ENCODE data around the gene YBX2.

Gene YBX2

GRCh38 chr17:7279448-7279847, 15.0 kb downstream of the YBX2 start:
- ATAC-seq = no peak
- TF ChIP-seq OSR1 (CRISPR knock-in tag; IDR thresholded peaks at IDR 0.05) = no peak
- no peak for TF ChIP-seq CSDC2 (CRISPR knock-in tag; IDR thresholded peaks at IDR 0.05)

- no peak for ATAC-seq
- TF ChIP-seq POU6F1 (CRISPR knock-in tag; IDR thresholded peaks at IDR 0.05; ENCODE audit: borderline replicate concordance, low read depth) (no peak), ARNTL (CRISPR knock-in tag; IDR thresholded peaks at IDR 0.05; ENCODE audit: borderline replicate concordance, low read depth) (no peak)
Observed at GRCh38 chr17:7266784-7267183, 27.7 kb downstream of the YBX2 start.

- ATAC-seq = no peak
- no peak for TF ChIP-seq CSRNP3 (CRISPR knock-in tag; IDR thresholded peaks at IDR 0.05)
- no peak for TF ChIP-seq ARNTL (CRISPR knock-in tag; IDR thresholded peaks at IDR 0.05; ENCODE audit: borderline replicate concordance, low read depth)
- no peak for TF ChIP-seq POU6F1 (CRISPR knock-in tag; IDR thresholded peaks at IDR 0.05; ENCODE audit: borderline replicate concordance, low read depth)
- TF ChIP-seq BACH2 (CRISPR knock-in tag; IDR thresholded peaks at IDR 0.05; ENCODE audit: borderline replicate concordance) = no peak
Observed at GRCh38 chr17:7263801-7264078, 30.7 kb downstream of the YBX2 start.

GRCh38 chr17:7262935-7263800, 31.3 kb downstream of the YBX2 start:
- no peak; the same call in 2 of the 3 replicates for ATAC-seq
- TF ChIP-seq ARNTL (CRISPR knock-in tag; IDR thresholded peaks at IDR 0.05; ENCODE audit: borderline replicate concordance, low read depth) (no peak), ZNF70 (CRISPR knock-in tag; IDR thresholded peaks at IDR 0.05) (no peak), TOX (CRISPR knock-in tag; IDR thresholded peaks at IDR 0.05; ENCODE audit: borderline replicate concordance) (no peak), POU6F1 (CRISPR knock-in tag; IDR thresholded peaks at IDR 0.05; ENCODE audit: borderline replicate concordance, low read depth) (no peak), ZC3H10 (CRISPR knock-in tag; IDR thresholded peaks at IDR 0.05) (no peak), ZNF8 (CRISPR knock-in tag; IDR thresholded peaks at IDR 0.05) (no peak), ZFP30 (CRISPR knock-in tag; IDR thresholded peaks at IDR 0.05) (no peak), TCF4 (CRISPR knock-in tag; IDR thresholded peaks at IDR 0.05; ENCODE audit: borderline replicate concordance) (no peak), OSR1 (CRISPR knock-in tag; IDR thresholded peaks at IDR 0.05) (no peak), TSHZ2 (CRISPR knock-in tag; IDR thresholded peaks at IDR 0.05) (no peak), ZFP3 (CRISPR knock-in tag; IDR thresholded peaks at IDR 0.05) (no peak), CREB5 (CRISPR knock-in tag; IDR thresholded peaks at IDR 0.05; ENCODE audit: low read depth) (no peak), ZNF565 (CRISPR knock-in tag; conservative IDR thresholded peaks at IDR 0.05; ENCODE audit: low read depth) (no peak), BACH2 (CRISPR knock-in tag; IDR thresholded peaks at IDR 0.05; ENCODE audit: borderline replicate concordance) (no peak), ESRRG (CRISPR knock-in tag; IDR thresholded peaks at IDR 0.05) (no peak), GLIS3 (CRISPR knock-in tag; IDR thresholded peaks at IDR 0.05) (no peak), ISL1 (CRISPR knock-in tag; IDR thresholded peaks at IDR 0.05) (no peak), CSDC2 (CRISPR knock-in tag; IDR thresholded peaks at IDR 0.05) (no peak), PATZ1 (CRISPR knock-in tag; IDR thresholded peaks at IDR 0.05; ENCODE audit: borderline replicate concordance) (no peak)

All from SK-N-SH treated with all-trans-retinoic acid at 6 μM for 48 hours (cell line).